ENCODE data around the gene FABP3.

DNA sequence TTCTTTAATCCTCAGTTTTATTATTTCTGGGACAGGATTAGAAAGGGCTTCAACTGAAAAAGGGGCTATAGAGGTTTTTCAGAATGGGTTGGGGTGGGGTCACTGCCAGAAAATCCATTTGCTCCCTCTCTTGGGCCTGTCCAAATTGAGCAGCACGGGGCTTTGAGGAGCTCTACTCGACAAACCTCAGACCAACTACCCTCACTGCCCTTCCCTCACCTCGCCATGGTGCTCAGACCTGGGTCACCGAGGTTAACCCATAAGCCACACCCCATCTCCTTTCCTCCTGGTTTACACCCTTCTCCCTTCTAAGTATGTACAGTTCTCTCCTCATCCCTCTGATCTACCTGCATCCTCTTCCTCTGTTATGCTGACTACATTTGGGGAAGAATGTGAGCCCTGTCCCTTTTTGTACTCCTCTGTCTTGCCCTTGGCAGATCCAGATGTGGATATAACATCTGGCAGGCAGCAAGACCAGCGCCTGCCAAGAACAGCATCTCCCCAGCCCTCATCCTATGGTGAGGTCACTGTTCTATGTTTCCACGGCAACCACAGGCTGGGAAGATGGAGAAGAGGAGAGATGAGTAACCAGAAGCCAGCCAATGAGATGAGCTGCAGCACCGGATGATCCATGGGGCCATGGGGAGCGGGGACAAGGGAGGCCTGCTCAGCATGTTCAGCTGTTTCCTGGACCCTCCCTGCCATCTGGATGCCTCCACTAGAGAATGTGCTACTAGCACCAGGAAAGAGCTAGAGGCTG lies 3.7 kb upstream of the FABP3 start:
- TF ChIP-seq POLR2A (IDR thresholded peaks at IDR 0.05; ENCODE audit: low read length) (no peak), GATA1 (IDR thresholded peaks at IDR 0.05; ENCODE audit: low read depth, low read length) (no peak)

Measured in erythroblast (primary cell).